ENCODE measurements around the gene SPATA18. TPM values are rescaled to one million over a fixed set of nuclear protein-coding genes. Genes with fewer than 3 reads are reported as not detected.

The SPATA18 gene
- total and polyA plus RNA-seq, 2 of the 13 experiments (the other 11 are each of a cell fraction or from before 2014, with no cell fraction given) = 5.7 to 13.2 TPM

- TF ChIP-seq ZSCAN25 (CRISPR knock-in tag; IDR thresholded peaks at IDR 0.05) (no peak), NKX3-1 (CRISPR knock-in tag; IDR thresholded peaks at IDR 0.05) (no peak), NFYB (CRISPR knock-in tag; IDR thresholded peaks at IDR 0.05) (no peak), SUZ12 (IDR thresholded peaks at IDR 0.05; ENCODE audit: low read depth, low read length) (no peak), ZNF777 (CRISPR knock-in tag; IDR thresholded peaks at IDR 0.05) (peak; percentile 53), ETV5 (CRISPR knock-in tag; IDR thresholded peaks at IDR 0.05; ENCODE audit: borderline replicate concordance) (no peak), ZBTB1 (CRISPR knock-in tag; IDR thresholded peaks at IDR 0.05; ENCODE audit: borderline replicate concordance) (no peak), RNF2 (conservative IDR thresholded peaks at IDR 0.05; ENCODE audit: low read depth) (no peak), MTF2 (CRISPR knock-in tag; IDR thresholded peaks at IDR 0.05; ENCODE audit: borderline replicate concordance) (no peak), ZGPAT (CRISPR knock-in tag; IDR thresholded peaks at IDR 0.05) (no peak), MAFF (IDR thresholded peaks at IDR 0.05; ENCODE audit: low read depth, low read length) (no peak), SALL1 (CRISPR knock-in tag; IDR thresholded peaks at IDR 0.05) (peak; percentile 25; the same call in 1 of the 2 replicates), RERE (CRISPR knock-in tag; IDR thresholded peaks at IDR 0.05; ENCODE audit: low read depth) (no peak), NFE2 (CRISPR knock-in tag; IDR thresholded peaks at IDR 0.05) (no peak), ZNF597 (CRISPR knock-in tag; IDR thresholded peaks at IDR 0.05) (no peak), ZBTB20 (CRISPR knock-in tag; IDR thresholded peaks at IDR 0.05; ENCODE audit: borderline replicate concordance, low read depth) (no peak)
- TF ChIP-seq, protein P1, sequence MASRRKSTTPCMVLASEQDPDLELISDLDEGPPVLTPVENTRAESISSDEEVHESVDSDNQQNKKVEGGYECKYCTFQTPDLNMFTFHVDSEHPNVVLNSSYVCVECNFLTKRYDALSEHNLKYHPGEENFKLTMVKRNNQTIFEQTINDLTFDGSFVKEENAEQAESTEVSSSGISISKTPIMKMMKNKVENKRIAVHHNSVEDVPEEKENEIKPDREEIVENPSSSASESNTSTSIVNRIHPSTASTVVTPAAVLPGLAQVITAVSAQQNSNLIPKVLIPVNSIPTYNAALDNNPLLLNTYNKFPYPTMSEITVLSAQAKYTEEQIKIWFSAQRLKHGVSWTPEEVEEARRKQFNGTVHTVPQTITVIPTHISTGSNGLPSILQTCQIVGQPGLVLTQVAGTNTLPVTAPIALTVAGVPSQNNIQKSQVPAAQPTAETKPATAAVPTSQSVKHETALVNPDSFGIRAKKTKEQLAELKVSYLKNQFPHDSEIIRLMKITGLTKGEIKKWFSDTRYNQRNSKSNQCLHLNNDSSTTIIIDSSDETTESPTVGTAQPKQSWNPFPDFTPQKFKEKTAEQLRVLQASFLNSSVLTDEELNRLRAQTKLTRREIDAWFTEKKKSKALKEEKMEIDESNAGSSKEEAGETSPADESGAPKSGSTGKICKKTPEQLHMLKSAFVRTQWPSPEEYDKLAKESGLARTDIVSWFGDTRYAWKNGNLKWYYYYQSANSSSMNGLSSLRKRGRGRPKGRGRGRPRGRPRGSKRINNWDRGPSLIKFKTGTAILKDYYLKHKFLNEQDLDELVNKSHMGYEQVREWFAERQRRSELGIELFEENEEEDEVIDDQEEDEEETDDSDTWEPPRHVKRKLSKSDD (CRISPR knock-in tag; IDR thresholded peaks at IDR 0.05; ENCODE audit: low read depth) = no peak
- TF ChIP-seq, protein P2, sequence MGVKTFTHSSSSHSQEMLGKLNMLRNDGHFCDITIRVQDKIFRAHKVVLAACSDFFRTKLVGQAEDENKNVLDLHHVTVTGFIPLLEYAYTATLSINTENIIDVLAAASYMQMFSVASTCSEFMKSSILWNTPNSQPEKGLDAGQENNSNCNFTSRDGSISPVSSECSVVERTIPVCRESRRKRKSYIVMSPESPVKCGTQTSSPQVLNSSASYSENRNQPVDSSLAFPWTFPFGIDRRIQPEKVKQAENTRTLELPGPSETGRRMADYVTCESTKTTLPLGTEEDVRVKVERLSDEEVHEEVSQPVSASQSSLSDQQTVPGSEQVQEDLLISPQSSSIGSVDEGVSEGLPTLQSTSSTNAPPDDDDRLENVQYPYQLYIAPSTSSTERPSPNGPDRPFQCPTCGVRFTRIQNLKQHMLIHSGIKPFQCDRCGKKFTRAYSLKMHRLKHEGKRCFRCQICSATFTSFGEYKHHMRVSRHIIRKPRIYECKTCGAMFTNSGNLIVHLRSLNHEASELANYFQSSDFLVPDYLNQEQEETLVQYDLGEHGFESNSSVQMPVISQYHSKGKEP (CRISPR knock-in tag; IDR thresholded peaks at IDR 0.05) = no peak
- TF ChIP-seq, protein P3, sequence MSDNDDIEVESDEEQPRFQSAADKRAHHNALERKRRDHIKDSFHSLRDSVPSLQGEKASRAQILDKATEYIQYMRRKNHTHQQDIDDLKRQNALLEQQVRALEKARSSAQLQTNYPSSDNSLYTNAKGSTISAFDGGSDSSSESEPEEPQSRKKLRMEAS (IDR thresholded peaks at IDR 0.05) = no peak; the same call in 1 of the 2 replicates
Measured at GRCh38 chr4:52051213-52051614, at the start of gene SPATA18 (continued).

Measured in HepG2 (cell line).